ENCODE measurements around the gene CPNE8. TPM values are rescaled to one million over a fixed set of nuclear protein-coding genes. Genes with fewer than 3 reads are reported as not detected.

Gene CPNE8
- polyA plus RNA-seq, 1 donor from 2014 or later = 1.9 TPM

DNA sequence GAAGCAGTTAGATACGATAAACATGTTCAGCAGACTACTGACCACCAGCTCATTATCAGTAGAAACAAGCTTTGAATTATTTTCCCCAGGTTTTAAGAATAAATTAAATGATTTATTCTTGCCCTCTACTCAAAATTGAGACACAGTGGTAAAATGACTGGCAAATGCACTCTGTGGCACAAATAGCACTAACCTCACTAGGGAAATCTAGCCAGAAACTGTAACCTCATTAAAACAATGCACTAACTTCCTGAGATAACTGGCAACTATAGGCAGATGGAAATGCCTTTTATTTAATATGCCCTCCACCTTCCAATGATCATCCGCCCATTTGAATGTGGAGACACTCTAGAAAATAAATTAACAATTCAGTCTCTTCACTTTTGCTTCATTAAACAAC lies 33.2 kb downstream of the CPNE8 start:
- TF ChIP-seq EP300 (conservative IDR thresholded peaks at IDR 0.05; ENCODE audit: poor library complexity, severe bottlenecking) (no peak), EZH2 (IDR thresholded peaks at IDR 0.05; ENCODE audit: borderline replicate concordance, insufficient read depth, low read length, poor library complexity, severe bottlenecking) (no peak), RAD21 (conservative IDR thresholded peaks at IDR 0.05) (no peak), MXI1 (conservative IDR thresholded peaks at IDR 0.05; ENCODE audit: poor library complexity, severe bottlenecking) (no peak), SMC3 (conservative IDR thresholded peaks at IDR 0.05; ENCODE audit: poor library complexity) (no peak), TAF1 (IDR thresholded peaks at IDR 0.05; ENCODE audit: low read depth) (no peak), POLR2AphosphoS5 (IDR thresholded peaks at IDR 0.05) (no peak)
- TF ChIP-seq, protein P1, sequence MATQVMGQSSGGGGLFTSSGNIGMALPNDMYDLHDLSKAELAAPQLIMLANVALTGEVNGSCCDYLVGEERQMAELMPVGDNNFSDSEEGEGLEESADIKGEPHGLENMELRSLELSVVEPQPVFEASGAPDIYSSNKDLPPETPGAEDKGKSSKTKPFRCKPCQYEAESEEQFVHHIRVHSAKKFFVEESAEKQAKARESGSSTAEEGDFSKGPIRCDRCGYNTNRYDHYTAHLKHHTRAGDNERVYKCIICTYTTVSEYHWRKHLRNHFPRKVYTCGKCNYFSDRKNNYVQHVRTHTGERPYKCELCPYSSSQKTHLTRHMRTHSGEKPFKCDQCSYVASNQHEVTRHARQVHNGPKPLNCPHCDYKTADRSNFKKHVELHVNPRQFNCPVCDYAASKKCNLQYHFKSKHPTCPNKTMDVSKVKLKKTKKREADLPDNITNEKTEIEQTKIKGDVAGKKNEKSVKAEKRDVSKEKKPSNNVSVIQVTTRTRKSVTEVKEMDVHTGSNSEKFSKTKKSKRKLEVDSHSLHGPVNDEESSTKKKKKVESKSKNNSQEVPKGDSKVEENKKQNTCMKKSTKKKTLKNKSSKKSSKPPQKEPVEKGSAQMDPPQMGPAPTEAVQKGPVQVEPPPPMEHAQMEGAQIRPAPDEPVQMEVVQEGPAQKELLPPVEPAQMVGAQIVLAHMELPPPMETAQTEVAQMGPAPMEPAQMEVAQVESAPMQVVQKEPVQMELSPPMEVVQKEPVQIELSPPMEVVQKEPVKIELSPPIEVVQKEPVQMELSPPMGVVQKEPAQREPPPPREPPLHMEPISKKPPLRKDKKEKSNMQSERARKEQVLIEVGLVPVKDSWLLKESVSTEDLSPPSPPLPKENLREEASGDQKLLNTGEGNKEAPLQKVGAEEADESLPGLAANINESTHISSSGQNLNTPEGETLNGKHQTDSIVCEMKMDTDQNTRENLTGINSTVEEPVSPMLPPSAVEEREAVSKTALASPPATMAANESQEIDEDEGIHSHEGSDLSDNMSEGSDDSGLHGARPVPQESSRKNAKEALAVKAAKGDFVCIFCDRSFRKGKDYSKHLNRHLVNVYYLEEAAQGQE (IDR thresholded peaks at IDR 0.05; ENCODE audit: borderline replicate concordance) = no peak
- TF ChIP-seq, protein P2, sequence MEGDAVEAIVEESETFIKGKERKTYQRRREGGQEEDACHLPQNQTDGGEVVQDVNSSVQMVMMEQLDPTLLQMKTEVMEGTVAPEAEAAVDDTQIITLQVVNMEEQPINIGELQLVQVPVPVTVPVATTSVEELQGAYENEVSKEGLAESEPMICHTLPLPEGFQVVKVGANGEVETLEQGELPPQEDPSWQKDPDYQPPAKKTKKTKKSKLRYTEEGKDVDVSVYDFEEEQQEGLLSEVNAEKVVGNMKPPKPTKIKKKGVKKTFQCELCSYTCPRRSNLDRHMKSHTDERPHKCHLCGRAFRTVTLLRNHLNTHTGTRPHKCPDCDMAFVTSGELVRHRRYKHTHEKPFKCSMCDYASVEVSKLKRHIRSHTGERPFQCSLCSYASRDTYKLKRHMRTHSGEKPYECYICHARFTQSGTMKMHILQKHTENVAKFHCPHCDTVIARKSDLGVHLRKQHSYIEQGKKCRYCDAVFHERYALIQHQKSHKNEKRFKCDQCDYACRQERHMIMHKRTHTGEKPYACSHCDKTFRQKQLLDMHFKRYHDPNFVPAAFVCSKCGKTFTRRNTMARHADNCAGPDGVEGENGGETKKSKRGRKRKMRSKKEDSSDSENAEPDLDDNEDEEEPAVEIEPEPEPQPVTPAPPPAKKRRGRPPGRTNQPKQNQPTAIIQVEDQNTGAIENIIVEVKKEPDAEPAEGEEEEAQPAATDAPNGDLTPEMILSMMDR (IDR thresholded peaks at IDR 0.05; ENCODE audit: poor library complexity, severe bottlenecking) = no peak
- no peaks in the 10 kb centered on the region for H3K9me2 ChIP-seq (ENCODE audit: insufficient read depth, low read length)
- H3K79me2 ChIP-seq (replicated peaks; ENCODE audit: insufficient read depth, low read length) = no peaks in the 10 kb centered on the region

DNA sequence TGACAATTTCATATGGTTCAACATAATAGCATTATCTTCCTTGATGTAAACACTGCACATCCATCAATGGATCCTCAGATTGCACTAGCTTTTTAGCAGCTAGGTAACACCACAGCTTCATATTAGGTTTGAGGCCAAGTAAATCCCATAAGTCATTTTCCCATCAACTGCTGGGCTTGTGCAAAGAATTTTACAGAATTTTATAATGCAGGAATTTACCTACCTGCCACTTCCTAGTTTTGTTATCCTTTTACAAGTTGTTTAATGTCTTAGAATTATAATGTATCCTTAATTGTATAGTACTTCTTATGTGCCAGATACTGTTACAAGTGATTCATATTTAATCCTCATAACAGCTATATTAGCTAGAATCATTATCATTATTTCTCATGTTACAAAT lies 36.4 kb downstream of the CPNE8 start:
- Histone ChIP-seq H3K27ac (ENCODE audit: low read length) (no peak overlapping the region), H3K4me2 (ENCODE audit: low read length) (no peak overlapping the region), H3K4me3 (ENCODE audit: low read length) (no peak overlapping the region), H3K9me3 (ENCODE audit: low read length) (no peaks in the 10 kb centered on the region), H3K9me2 (ENCODE audit: insufficient read depth, low read length) (no peaks in the 10 kb centered on the region), H2AFZ (ENCODE audit: low read depth, low read length) (no peak overlapping the region), H3K27me3 (ENCODE audit: insufficient read depth, low read depth, low read length) (no peaks in the 10 kb centered on the region), H3K36me3 (ENCODE audit: insufficient read depth, low read length) (no peaks in the 10 kb centered on the region), H3K9ac (ENCODE audit: low read length) (no peak overlapping the region), H3F3A (ENCODE audit: insufficient read depth, low read length, poor library complexity, severe bottlenecking) (no peaks in the 10 kb centered on the region), H3K79me2 (replicated peaks; ENCODE audit: insufficient read depth, low read length) (no peaks in the 10 kb centered on the region), H4K20me1 (ENCODE audit: insufficient read depth) (no peaks in the 10 kb centered on the region)
- no peak for TF ChIP-seq RAD21 (conservative IDR thresholded peaks at IDR 0.05)
- TF ChIP-seq, protein P2 (IDR thresholded peaks at IDR 0.05; ENCODE audit: poor library complexity, severe bottlenecking) = no peak
- TF ChIP-seq EP300 (conservative IDR thresholded peaks at IDR 0.05; ENCODE audit: poor library complexity, severe bottlenecking) = no peak
- TF ChIP-seq SMC3 (conservative IDR thresholded peaks at IDR 0.05; ENCODE audit: poor library complexity) = no peak
- no peak for TF ChIP-seq EZH2 (IDR thresholded peaks at IDR 0.05; ENCODE audit: borderline replicate concordance, insufficient read depth, low read length, poor library complexity, severe bottlenecking)
- TF ChIP-seq TAF1 (IDR thresholded peaks at IDR 0.05; ENCODE audit: low read depth) = no peak
- no peak for TF ChIP-seq POLR2AphosphoS5 (IDR thresholded peaks at IDR 0.05)
- TF ChIP-seq, protein P1 (IDR thresholded peaks at IDR 0.05; ENCODE audit: borderline replicate concordance) = no peak
- TF ChIP-seq MXI1 (conservative IDR thresholded peaks at IDR 0.05; ENCODE audit: poor library complexity, severe bottlenecking) = no peak

More for the DNA sequence above, 33.2 kb downstream of the CPNE8 start:
- H3K9me3 ChIP-seq (ENCODE audit: low read length) = no peaks in the 10 kb centered on the region
- no peak overlapping the region for H3K4me3 ChIP-seq (ENCODE audit: low read length)
- no peaks in the 10 kb centered on the region for H3K36me3 ChIP-seq (ENCODE audit: insufficient read depth, low read length)
- no peaks in the 10 kb centered on the region for H3K27me3 ChIP-seq (ENCODE audit: insufficient read depth, low read depth, low read length)
- H3F3A ChIP-seq (ENCODE audit: insufficient read depth, low read length, poor library complexity, severe bottlenecking) = no peaks in the 10 kb centered on the region
- H4K20me1 ChIP-seq (ENCODE audit: insufficient read depth) = no peaks in the 10 kb centered on the region
- no peak overlapping the region for H3K27ac ChIP-seq (ENCODE audit: low read length)
- no peak overlapping the region for H2AFZ ChIP-seq (ENCODE audit: low read depth, low read length)
- H3K4me2 ChIP-seq (ENCODE audit: low read length) = no peak overlapping the region
- no peak overlapping the region for H3K9ac ChIP-seq (ENCODE audit: low read length)

Data from neural cell (in vitro differentiated cells).